HG03103 (cell line): ENCODE results near the gene BACE1-AS.
"Not testable (repeated sequence)": the region's sequence is repeated elsewhere in the genome, so short reads cannot be mapped to it uniquely, and the experiment has no call there.

Experiments used
- ATAC-seq: cut with Tn5 transposase; IDR thresholded peaks from one replicate; pipeline ENCODE4 v1.9.1; 2021; ENCODE audit warnings: low read depth; ENCODE audit not compliant: unreplicated experiment

The BACE1-AS gene

DNA sequence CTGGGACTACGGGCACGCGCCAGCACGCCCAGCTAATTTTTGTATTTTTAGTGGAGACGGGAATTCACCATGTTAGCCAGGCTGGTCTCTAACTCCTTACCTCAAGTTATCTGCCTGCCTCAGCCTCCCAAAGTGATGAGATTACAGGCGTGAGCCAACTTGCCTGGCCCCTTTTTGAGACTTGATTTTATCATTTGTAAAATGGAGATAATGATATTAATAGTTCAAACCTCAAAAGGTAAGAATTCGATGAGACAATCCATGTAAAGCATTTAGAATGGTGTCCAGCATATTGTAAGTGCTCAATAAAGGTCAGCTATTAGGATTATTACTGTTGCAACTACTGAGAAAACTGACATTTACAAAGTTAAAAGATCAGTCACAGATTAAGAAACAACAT is 27.6 kb downstream of the BACE1-AS start:
- ATAC-seq: no peak

DNA sequence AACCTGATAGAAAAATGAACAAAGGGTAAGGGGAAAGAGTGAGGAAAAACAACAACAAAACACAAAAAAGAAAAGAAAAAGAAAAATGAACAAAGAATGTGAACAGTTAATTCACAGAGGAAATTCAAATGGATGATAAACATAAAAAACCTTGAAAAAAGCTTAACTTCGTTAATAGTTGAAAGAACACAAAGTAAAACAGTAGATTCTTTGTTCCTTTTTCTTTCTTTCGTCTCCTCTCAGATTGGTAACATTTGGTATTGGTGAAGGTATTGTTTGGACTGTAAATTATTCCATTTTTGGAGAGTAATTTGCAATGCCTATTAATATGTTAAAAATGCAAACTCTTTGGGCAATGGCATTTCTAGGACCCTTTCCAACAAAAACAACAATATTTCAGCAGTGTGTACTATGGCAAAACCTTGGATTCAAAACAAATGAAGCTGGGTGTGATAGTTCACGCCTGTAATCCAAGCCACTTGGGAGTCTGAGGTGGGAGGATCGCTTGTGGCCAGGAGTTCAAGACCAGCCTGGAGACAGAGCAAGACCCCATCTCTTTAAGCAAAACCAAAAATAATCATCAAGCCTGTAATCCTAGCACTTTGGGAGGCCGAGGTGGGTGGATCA is 28.2 kb downstream of the BACE1-AS start:
- no peak for ATAC-seq

DNA sequence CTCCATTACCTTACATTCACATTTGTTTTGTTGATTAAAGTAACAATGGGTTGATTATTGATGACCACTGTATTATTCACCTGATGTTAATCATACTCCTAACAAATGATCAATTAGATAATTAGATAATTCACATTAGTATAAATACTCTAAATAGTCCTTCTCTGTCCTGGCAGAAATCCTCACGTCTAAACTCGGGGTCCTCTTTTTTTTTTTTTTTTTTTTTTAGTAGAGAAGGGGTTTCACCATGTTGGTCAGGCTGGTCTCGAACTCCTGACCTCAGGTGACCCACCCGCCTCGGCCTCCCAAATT is 36.1 kb downstream of the BACE1-AS start:
- ATAC-seq: not testable (repeated sequence)

DNA sequence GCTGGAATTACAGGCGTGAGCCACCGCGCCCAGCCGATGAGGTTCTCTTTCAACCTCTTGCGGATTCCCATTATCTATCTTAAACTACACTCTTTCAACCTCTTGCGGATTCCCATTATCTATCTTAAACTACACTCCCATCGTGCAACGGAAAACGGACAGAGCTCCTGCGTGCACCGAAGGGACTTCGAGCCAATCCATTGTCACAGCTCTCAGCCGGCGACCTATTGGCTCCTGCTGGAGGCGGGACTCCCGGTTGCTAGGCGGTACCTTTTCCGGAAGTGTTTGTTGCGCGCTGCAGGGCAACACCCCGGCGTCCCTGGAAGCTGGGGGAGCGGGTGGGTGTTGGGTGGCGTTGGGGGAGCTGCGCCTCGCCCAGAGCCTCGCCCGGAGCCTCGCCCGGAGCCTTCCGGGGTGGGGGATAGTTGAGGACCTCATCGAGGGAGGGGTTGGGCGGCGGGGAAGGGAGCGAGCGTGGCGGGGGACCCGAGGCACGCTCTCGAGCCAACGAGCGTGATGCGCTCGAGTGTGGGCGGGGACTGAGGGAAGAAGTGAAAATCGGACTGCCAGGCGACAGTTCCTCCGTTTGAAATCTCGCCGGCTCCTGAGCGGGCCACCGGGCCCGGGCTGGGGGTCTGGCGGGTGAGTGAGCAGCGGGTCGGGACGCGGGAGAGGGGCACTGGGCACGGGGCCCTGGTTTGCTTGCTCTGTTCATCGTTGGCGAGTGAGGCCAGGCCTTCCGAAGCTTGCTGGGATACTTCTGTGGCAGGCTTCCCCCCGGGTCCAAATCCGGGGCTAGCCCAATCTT is 36.6 kb downstream of the BACE1-AS start, which contains the start of gene CEP164:
CEP164 (plus strand) TSS at position 288 of the 808 bp plus-strand sequence. CDS start 10,733 bp downstream, outside the sequence.
- peak; percentile 92 for ATAC-seq

DNA sequence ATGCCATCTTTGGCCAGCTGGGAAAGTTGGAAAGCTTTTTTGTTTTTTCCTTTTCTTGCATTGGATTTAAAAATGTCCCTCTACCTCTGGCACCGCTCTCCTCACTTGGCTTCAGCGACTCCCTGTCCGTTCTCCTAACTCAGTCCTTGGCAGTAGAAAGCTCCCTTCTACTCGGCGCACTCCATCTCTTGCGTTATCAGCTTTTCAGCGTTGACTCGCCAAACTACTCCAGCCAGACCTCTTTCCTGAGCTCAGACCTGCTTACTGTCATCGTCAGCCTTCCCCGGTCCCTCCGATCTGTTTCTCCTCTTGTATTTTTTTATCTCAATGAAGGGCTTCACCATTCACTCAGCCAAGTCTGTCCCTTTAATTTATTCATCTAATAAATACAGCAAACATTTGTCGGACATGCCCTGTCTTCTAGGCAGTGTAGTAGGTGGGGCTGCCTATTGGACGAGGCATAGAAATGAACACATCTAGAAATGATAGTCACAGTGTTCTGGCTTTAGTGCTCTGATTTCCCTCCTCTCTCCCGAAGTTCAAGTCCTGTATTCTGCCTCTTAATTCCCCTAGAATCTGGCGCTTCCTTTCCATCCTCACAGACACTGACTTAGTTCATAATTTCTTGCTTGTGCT is 37.3 kb downstream of the BACE1-AS start:
- ATAC-seq: no peak

DNA sequence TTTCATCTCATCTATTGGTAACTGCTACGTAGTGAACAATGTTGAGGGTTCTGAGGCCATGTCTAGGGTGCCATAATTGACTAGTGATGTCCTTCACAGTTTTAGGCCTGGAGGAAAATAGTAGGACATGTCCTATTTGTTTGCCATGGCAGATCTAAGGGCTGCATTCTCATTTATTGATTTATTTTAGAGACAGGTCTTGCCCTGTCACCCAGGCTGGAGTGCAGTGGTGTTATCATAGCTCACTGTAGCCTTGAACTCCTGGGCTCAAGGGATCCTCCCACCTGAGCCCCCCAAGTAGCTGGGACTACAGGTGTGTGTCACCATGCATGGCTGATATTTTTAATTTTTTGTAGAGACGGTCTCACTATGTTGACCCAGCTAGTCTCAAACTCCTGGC is 41.7 kb downstream of the BACE1-AS start:
- ATAC-seq: no peak

DNA sequence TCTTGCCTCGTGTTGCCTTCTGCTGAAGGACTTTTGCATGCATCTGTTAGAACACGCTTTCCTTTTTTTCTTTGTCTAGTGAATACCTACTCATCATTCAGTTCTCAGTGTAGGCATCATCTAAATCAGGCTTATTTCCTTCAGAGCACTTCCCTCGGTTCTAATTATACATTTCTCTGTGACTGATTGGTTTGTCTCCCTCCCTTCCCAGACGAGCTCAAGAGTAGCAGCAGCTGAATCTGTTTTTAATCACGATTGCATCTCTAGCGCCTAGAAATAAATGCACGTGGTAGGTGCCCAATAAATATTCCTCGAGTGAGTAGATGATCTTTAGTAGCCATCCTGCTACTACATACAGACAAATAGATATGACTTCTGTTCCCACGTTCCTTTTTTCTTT is 42.8 kb downstream of the BACE1-AS start:
- no peak for ATAC-seq

DNA sequence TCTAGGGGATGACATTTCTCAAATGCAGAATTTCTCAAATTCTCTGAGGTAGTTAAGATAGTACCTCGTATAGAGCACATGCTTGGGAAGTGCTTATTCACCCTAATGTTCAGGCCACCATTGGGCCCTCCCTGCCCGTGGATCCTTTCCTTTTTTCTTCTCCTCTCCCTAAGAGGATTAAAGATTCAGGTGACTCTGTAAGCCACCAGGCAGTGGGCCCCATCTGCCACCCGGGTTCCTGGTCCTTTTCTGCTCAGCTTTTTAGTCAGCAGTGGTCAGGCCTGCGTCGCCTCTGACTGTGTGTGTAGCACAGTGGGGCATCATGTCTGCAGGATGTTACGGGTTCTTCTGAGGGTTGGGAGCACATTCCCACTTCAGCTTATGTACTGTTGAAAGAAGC is 43.8 kb downstream of the BACE1-AS start:
- no peak for ATAC-seq

DNA sequence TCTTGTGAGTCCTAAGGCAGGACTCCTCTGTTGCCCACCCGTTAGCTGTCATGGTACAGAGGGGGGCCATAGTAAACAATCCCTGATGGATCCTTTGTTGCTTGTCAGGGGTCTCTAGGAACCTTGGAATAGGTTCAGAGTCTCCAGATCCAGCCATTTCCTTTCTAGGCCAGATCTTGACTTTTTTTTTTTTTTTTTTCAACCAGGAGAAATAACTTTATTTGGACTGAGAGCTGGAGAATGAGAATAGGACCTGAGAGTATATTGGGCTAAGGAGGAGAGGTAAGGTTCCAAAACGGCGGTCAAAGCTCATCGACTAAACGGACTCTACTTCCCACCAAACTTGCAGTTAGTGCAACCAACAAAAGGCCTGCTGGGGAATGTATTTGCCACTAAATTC is 44.3 kb downstream of the BACE1-AS start:
- no peak for ATAC-seq

DNA sequence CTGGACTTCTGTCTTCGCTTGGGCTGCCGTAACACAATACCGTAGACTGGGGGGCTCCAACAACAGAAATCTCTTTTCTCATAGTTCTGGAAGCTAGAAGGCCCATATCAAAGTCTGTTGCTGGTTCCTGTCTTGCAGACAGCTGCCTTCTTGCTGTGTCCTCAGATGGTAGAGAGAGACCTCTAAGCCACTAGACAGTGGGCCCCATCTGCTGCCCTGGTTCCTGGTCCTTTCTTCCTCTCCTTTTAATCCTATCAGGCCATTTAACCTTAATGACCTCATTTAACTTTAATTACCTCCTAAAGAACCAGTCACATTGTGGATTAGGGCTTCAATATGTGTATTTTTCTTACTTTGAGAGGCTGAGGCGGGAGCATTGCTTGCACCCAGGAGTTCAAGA is 45.9 kb downstream of the BACE1-AS start:
- ATAC-seq: no peak
